Left renal cortex interstitium (tissue), 4 donors: ENCODE data around the gene TOPBP1. TPM values are rescaled to one million over a fixed set of nuclear protein-coding genes. Genes with fewer than 3 reads are reported as not detected.
"Not testable (repeated sequence)": the region's sequence is repeated elsewhere in the genome, so short reads cannot be mapped to it uniquely, and the experiment has no call there.

ENCODE experiments used
- DNase-seq, 4 donors: peaks; one replicate each; pipeline ENCODE4 v3.0.0-alpha.2; 2013; ENCODE audit warnings: low read depth in 4 of 4, low spot score in 2 of 4, missing footprints in 1 of 4
- polyA plus RNA-seq, 4 donors: library from polyadenylated mRNA; unstranded; fragments of 120-200 nt; gene quantifications; one replicate each; pipeline ENCODE4 v1.2.1, GENCODE V29; 2013; ENCODE audit not compliant: insufficient read length in 4 of 4

TOPBP1 gene
- 10 to 100 TPM; 36.0 to 47.6 (median 44.5) TPM for polyA plus RNA-seq

DNA sequence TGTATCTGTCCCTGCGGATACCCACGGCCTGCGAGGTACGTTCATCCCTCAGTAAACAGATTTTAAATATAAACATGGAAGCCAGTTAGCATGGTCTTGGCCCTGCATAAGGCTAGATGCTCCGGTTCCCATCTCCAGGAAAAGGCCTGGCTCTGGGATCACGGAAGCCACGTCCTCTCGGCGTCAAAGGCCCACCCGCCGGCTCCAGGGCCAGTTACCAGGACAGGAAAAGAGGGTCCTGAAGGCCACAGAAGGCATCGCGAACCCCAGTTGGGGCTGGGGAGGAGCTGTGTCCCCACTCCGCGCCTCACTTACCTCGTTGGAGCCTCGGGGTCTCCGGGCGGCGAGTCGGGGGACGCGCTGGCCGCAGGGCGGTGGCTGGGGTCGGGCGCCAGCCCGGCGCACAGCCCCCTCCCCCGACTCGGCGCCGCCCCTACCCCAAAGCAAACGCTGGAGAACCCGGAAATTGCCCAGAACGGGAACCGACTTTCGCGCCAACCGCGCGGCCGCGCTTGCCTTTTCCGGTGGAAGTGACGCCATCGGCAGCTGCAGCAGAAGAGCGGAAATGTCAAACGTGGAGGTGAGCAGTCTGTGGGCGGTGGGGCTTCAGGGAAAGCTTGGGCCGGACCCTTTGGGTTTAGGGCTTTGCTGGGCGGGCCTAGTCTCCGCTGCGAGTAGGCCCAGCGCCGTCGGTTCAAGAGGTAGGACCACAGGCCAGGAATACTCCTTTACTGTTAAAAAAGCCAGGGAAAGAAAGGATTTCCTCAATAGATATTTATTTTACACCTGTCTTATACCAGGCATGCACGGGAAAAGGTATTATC lies at the start of gene TOPBP1:
Gene TOPBP1 (minus strand): TSS at position 488 of the 824 bp plus-strand sequence. CDS start 814 bp downstream, outside the sequence.
- peak; percentile 36 to 77 (median 64) for DNase-seq

DNA sequence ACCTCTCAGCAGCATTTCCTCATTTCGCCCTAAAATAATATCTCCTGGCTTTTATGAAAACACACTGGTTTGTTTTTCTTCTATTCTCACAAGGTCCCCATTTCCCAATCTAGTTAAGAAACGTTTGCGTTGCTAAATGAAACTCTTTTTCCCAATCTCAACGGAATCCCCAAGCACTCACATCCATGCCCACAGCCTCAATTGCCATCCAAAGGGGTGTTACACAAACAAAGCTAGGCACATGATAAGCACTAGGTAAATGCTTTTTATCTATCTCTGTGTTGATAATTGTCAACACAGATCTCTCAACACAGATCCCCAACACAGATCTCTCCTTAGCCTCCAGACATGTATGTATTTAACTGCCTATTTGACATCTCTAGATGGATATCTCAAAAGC lies 49.3 kb upstream of the TOPBP1 start:
- no peak for DNase-seq

DNA sequence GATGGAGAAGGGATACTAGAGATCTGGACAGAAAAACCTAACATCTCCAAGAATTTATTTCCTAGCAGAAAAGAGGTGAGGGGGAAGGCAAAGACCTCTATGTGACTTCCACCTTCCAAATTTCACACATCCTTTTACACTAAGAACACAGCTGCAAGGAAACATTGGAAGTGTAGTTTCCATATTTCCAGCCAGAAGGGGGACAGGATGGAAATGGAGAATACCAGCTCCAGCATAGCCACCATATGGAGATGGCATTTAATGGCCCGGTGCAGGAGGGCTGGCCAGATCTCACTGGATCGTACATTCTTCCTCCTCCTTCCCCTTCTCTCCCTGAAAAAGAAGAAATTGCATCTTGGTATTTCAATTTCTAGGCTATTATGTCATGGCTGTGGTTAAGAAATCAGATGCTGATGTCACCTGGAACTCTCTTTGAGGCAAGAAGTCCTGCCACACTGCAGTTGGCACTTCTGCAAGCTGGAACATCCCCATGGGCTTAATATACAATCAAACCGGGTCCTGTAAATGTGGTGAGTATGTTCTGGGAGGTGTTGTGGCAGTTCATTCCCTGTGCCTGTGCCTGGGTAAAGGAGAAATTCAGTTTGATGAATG lies 47.5 kb upstream of the TOPBP1 start:
- no peak for DNase-seq

DNA sequence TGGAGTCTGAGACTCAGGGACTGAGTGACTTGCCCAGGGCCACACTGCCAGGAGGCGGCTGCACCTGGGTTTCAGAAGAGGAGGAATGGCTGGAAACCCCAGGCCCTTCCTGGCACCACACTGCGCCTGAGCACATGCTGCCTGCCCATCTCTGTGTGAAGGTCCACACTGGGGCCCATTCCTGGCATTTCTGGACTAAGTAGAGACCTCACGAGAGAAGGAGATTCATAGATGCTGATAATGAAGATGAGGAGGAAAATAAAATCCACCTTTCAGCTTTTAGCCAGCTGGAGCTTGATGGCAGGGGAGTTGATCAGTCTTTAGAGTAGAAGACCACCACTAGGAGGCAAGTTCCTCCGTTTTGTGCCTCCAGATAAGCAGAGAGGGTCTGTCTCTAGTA lies 44.3 kb upstream of the TOPBP1 start:
- no peak for DNase-seq

DNA sequence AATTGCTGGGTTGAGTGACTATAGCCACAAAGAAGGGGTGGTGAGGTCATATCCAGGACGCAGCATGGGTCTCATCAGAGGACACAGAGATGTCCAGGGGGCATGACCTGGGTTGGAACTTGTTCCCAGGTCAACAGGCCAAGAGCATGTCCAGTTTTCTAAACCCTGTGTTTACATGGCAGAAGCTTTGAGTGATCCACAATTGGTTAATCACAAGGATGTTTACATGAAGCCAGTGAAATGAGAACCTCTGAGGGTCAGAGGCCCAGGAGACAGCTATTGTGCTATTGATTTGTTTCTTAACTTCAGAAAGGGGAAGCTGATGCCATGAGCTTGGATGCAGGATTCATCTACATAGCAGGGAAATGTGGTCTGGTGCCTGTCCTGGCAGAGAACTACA lies 42.2 kb upstream of the TOPBP1 start:
- DNase-seq, result no peak

DNA sequence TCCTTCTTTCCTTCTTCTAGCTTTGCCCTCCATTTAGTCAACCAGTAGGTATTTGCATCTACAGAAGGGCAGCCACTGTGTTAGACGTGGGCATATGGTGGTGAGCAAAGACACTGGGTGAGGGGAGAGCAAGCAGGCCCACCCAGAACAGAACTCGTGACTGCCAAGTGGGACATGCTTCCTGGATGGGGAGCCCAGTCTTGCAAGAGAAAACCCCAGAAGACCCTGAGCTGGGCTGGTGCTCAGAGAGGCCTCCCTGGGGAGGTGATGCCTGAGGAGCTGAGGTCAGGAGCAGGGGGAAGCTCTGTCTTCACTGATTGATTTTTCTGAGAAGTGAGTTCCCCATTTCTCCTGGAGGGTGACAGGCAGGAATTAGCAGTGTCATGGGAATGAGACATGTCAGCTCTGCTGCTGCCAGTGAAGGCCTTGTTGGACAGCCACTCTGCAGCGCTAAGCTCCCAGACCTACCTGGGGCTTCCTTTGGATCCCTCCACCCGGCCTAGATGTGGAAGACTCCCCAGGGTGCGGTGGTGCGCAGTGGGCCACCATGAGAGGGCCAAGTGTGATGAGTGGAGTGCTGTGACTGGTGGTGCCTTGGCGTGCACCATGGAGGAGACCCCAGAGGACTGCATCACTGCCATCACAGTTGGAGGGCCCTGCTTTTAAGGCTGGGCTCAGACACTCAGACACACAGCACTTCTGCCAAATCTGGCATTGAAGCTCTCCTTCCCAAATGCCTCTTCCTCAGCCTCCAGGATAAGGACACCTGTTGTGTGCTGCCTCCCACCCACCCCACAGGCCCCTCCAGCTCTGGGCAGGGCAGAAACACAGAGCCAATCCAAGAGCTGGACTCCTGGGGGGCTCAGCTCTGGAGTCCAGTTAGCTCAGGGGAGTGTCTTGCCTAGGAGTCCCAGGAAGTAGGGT lies 40.0 kb upstream of the TOPBP1 start:
- no peak for DNase-seq

DNA sequence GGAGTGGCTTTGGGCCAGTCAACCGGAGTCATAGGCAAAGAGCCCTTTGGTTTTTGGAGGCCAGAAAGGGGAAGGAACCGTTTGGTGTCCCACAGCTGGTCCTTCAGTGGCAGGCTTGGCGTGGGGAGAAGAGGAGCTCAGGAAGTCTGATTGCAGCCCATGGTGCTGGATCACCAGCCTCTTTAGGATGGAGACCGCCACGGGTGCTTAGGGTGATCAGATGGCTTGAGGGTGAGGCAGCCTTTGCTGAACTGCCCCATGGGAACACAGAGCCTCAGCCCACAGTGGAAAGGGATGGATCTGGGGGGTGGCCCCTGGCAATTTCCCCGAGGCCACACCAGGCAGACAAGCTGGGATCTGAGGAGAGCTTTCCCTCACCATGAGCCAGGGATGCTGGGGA lies 38.6 kb upstream of the TOPBP1 start:
- DNase-seq, result no peak

DNA sequence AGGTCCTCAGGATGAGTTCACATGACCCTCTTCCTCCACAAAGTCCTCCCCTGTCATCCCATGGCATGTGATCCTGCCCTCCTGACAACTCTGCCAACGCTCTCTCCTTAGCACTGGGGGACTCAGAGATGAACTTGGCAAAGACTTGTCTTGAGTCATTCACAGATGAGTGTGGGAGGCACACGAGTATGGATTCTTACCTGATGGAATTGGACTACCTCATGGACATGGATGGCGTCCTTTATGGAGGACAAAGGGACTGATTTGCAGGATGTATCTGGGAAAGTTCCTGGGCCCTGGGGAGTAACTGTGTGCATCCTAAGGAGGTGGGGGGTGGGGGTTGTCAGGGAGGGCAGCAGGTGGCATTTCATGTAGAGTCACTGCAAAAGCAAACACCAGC lies 38.2 kb upstream of the TOPBP1 start:
- DNase-seq, result no peak

DNA sequence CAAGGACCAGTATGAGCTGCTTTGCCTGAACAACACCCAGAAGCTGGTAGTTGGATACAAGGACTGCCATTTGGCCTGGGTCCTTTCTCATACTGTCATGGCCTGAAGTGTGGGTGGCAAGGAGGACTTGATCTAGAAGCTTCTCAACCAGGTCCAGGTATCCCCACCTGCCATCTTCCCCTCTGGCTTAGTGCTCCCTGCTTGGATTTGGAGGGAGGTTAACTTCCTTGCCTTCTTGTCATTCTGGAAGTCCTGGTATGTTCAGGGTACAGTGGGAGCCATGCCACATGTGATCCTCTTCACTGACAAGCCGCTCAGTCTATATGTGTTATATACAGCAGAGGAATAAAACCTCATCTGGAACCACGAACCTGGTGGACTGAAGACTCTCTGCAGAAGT lies 37.7 kb upstream of the TOPBP1 start:
- DNase-seq, result no peak

DNA sequence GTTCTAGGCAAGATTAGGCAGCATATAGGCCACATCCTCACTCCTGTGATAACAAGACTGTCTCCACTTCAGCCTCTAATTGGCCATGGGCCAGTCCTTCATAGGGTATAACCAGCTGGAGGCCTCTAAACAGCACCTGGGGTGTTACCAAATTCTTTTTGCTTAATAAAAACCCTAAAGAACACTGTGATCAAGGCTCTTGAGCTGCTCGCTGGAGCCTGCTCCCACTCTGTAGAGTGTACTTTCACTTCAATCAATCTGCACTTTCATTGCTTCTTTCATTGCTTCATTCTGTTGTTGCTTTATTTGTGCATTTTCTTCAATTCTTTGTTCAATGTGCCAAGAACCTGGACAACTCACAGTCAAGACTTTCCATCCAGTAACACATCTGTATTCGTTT lies 36.2 kb upstream of the TOPBP1 start:
- no peak for DNase-seq

DNA sequence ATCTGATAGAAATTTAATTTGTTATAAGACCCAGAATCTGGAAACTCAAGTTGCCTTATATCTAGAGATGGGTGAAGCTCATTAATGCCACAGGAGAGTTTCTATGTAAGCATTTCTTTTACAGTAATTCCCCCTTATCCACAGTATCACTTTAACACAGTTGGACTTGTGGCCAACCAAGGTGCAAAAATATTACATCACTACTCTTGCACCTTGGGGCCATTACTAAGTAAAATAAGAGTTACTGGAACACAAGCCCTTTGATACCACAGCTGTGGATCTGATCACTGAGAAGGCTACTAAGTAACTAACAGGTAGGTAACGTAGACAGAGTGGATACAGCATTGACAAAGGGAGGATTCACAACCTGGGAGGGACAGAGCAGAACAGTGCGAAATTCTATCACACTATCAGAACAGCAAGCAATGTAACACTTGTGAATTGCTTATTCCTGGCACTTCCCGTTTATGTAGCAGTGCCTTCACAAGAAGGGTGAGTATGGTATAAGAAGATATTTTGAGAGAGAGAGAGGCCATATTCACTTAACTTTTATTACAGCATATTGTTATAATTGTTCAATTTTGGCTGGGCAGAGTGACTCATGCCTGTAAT lies 33.9 kb upstream of the TOPBP1 start:
- DNase-seq, result no peak

DNA sequence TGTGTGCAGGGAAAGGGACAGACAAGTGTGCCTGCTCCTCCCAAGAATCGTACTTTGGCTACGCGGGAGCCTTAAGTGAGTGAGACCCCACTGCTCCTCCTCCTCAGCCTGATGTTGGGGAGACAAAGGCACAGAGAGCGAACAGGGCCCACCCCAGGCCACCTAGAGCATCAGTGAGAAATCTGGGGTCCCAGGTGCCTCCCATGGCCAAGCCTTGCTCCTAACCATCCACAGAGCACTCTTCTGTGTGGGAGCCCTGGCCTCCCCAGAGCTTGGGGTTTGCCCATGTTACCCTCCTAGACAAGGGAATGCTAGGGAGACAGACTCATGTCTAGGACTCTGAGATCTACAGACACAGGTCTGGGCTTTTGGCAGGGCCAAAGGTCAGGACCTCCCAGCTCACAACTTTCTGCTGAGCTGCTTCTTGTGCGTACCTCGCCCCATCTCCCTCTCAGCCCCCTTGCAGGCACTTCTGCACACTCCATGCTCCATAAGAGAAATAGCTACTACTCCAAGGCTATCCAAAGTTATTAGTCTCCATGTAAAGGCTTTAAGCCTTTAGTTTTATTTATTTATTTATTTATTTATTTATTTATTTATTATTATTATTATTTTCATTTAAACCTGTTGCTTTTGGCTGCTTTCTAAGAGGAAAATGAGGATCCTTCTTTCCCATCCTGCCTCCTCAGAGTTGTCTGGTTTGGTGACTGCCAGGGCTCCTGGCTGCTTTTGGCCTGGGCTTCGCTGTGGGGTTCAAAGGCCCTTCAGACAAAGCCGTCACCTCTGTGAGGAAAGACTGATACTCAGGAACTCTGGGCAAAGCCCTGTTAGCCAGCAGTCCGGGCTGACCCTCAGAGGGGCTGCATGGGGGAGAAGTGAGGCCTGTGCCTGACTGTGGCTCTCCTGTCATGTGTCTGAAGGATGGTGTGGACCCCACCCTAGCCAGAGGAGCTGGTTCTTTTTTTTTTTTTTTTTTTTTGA lies 32.8 kb upstream of the TOPBP1 start:
- DNase-seq, result no peak

DNA sequence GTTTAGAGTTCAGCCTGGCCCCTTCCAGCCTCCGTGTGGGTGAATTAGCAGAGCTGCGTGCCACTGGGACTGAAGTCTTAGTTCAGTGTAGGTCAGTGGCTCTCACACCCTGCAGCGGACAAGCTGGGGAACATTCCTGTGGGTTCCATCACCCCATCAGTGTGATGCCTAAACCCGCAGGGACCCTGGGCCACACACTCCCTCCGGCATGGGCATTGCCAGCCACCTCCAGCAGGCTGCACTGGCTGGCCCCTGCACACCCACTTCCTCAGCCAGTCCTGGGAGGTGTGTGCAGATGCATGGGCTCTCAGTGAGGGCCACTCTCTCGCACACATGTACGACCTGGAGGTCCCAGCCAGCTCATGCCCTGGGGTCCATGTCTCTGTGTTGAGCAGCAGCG lies 32.1 kb upstream of the TOPBP1 start:
- DNase-seq, result no peak

DNA sequence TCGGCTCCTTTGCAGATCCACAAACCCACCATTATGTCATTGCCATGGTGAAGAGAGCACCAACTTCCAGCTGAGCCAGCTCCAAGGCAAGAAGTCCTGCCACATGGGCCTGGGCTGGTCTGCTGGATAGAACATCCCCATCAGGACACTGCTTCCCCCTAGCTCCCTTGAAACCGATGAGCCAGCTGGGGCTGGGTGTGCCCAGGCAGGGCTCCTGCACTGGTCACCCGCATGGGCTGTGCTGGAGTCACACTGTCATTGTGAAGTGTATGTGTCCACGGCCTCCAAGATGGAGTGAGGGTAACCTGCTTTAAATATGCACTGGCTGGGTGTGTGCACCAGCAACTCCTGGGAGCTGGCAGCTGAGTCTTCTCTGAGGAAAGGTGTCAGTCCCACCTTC lies 31.0 kb upstream of the TOPBP1 start:
- DNase-seq, result no peak

DNA sequence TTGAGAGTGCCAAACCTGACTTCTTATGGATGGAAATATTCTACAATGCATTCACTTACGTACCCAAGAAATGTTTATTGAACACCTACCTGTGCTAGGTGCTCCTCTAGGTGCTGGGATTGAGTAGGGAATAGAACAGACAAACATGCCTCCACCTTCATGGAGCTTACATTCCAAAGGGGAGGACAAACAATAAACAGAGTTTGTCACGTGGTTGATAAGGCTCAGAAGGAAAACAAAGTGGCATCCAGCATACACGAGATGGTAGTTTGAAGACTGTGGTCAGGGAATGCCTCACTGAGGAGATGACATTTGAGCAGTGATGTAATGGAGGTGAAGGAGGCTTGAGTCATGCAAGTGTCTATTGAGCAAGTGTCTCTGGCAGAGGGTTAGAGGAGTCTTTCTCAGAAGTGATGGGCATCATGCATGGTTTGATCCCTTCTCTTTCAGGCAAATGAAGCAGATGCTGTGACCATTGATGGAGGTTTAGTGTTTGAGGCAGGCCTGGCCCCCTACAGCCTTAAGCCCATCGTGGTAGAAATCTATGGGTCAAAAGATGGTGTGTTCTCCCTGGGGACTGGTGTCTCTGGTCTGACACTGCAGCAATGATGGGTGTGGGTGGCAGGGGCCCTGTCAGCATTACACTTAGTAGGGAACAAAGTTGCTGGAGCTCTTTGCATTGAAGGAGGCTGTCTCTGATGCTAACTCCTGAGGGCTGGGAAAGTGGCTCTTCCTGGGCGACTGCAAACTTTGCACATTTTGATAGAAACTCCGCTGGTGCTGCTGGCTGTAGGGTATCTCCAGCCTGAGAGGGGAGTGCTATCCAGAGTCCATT lies 29.7 kb upstream of the TOPBP1 start:
- DNase-seq, result no peak

DNA sequence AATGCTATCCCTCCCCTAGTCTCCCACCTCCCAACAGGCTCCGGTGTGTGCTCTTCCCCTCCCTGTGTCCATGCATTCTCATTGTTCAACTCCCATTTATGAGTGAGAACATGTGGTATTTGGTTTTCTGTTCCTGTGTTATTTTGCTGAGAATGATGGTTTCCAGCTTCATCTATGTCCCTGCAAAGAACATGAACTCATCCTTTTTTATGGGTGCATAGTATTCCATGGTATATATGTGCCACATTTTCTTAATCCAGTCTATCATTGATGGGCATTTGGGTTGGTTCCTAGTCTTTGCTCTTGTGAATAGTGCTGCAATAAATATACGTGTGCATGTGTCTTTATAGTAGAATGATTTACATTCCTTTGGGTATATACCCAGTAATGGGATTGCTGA lies 16.3 kb upstream of the TOPBP1 start:
- DNase-seq, result not testable (repeated sequence)

DNA sequence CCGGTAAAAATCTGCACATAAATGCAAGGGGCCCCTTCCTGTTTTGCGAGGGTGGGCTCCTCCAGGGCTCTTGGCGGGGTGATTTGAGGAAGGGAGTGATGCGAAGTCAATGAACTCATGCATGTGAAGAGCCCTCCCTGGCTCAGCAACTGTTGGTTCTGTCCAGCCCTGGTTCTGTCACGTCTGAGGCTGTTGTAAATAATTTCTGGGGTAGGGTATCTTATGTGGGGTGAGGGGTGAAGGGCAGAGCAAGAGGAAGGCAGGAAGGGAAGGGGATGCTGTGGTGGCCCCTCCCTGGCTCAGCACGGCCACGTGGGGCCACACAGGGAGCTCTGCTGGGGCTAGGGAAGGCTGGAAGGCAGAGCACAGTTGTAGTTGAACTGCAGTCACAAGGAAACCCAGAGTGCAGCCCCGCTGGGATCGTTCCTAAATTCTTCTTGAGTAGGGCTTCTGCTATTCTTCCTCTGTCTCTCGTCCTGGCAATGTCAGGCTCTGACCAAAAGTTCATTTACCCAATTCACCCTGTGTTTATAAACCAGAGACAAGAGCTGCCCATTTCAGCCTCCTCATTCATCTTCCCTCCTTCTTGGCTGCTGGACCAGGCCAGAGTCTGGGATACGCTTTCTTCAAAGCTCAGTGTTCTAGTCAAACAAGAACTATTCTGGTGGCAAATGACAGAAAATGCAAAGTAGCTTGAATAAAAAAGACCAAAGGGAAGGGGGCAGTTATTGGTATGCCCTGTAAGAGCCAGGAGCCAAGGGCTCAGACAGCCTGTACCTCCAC lies 14.8 kb upstream of the TOPBP1 start:
- DNase-seq, result no peak
